GM12878 (cell line): Measurements from ENCODE around the gene ELP1.

Source experiments
- HDGF ChIP-seq: fragments of 450-650 bp; IDR thresholded peaks from 2 replicates; pipeline ENCODE4 v1.6.1; 2016; ENCODE audit warnings: antibody characterized with exemption
- PAX8 ChIP-seq: fragments of 450-650 bp; IDR thresholded peaks from 2 replicates; pipeline ENCODE4 v1.6.1; 2017; ENCODE audit warnings: mild to moderate bottlenecking, moderate library complexity
- POLR2A ChIP-seq: IDR thresholded peaks from 2 replicates; pipeline ENCODE4 v1.6.1; 2011; ENCODE audit warnings: low read depth, mild to moderate bottlenecking, low read length
- RAD21 ChIP-seq: IDR thresholded peaks from 2 replicates; pipeline ENCODE4 v1.6.1; 2011; ENCODE audit warnings: mild to moderate bottlenecking, low read depth, low read length, moderate library complexity; ENCODE audit not compliant: insufficient read depth
- SREBF1 ChIP-seq: IDR thresholded peaks from 2 replicates; pipeline ENCODE4 v1.6.1; 2012; ENCODE audit warnings: mild to moderate bottlenecking, low read length
- TF ChIP-seq, protein P1 (sequence below): IDR thresholded peaks from 2 replicates; pipeline ENCODE4 v1.6.1; 2011; ENCODE audit warnings: mild to moderate bottlenecking, low read depth, low read length, moderate library complexity; ENCODE audit not compliant: insufficient replicate concordance
- TF ChIP-seq, protein P2 (sequence below), 3 experiments: IDR thresholded peaks in 2 of 3; conservative IDR thresholded peaks in 1 of 3; 2 replicates each; pipeline ENCODE4 v1.5.1; 2011; ENCODE audit warnings: low read depth in 3 of 3, low read length in 3 of 3, mild to moderate bottlenecking in 3 of 3, control low read depth in 2 of 3, moderate library complexity in 2 of 3, inconsistent platforms in 1 of 3, mixed read lengths in 1 of 3; ENCODE audit not compliant: control insufficient read depth in 2 of 3, insufficient read depth in 1 of 3; ENCODE audit errors: extremely low read depth in 1 of 3

DNA sequence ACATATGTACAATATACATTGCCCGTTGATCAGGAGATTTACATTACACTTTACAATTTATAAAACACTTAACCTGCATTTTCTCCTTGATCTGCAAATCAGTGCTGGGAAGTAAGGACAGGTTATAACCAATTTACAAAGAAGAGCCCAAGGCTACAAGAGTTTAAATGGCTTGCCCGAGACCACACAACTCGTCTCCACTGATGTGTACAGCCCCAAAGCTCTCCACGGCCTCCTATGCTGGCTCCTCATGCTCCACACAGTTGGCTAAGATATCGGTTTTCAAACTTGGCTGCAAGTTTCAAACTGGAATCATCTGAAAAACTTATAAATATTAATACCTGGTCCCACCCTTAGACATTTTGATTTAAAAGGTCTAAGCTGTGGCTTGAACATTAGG, 88.4 kb downstream of the ELP1 start:
- TF ChIP-seq SREBF1: no peak
- TF ChIP-seq, protein P1, sequence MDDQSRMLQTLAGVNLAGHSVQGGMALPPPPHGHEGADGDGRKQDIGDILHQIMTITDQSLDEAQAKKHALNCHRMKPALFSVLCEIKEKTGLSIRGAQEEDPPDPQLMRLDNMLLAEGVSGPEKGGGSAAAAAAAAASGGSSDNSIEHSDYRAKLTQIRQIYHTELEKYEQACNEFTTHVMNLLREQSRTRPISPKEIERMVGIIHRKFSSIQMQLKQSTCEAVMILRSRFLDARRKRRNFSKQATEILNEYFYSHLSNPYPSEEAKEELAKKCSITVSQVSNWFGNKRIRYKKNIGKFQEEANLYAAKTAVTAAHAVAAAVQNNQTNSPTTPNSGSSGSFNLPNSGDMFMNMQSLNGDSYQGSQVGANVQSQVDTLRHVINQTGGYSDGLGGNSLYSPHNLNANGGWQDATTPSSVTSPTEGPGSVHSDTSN: no peak
- no peak for TF ChIP-seq POLR2A
- TF ChIP-seq RAD21: no peak
- TF ChIP-seq, protein P2, sequence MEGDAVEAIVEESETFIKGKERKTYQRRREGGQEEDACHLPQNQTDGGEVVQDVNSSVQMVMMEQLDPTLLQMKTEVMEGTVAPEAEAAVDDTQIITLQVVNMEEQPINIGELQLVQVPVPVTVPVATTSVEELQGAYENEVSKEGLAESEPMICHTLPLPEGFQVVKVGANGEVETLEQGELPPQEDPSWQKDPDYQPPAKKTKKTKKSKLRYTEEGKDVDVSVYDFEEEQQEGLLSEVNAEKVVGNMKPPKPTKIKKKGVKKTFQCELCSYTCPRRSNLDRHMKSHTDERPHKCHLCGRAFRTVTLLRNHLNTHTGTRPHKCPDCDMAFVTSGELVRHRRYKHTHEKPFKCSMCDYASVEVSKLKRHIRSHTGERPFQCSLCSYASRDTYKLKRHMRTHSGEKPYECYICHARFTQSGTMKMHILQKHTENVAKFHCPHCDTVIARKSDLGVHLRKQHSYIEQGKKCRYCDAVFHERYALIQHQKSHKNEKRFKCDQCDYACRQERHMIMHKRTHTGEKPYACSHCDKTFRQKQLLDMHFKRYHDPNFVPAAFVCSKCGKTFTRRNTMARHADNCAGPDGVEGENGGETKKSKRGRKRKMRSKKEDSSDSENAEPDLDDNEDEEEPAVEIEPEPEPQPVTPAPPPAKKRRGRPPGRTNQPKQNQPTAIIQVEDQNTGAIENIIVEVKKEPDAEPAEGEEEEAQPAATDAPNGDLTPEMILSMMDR (IDR thresholded peaks at IDR 0.05 in 2 of 3, conservative IDR thresholded peaks at IDR 0.05 in 1 of 3; ENCODE audit: control insufficient read depth in 2 of 3, extremely low read depth in 1 of 3, insufficient read depth in 1 of 3, low read depth in 3 of 3, low read length in 3 of 3): no peak
- TF ChIP-seq PAX8: no peak
- TF ChIP-seq HDGF: no peak
